WERI-Rb-1 (cell line): ENCODE measurements around the gene RALY.

Experiments
- DNase-seq: peaks from one replicate; pipeline ENCODE4 v3.0.0-alpha.2; 2020
- H3K27ac ChIP-seq: fragments of 250-450 bp; sonication (Bioruptor Pico); 2 replicates; pipeline ENCODE4 v1.5.1; 2020; ENCODE audit warnings: mild to moderate bottlenecking, moderate library complexity
- H3K27me3 ChIP-seq: fragments of 250-450 bp; sonication (Bioruptor Pico); 2 replicates; pipeline ENCODE4 v1.5.1; 2021; ENCODE audit warnings: mild to moderate bottlenecking, low read depth, moderate library complexity; ENCODE audit not compliant: insufficient read depth, severe bottlenecking
- H3K36me3 ChIP-seq: fragments of 250-450 bp; sonication (Bioruptor Pico); 2 replicates; pipeline ENCODE4 v1.5.1; 2020; ENCODE audit warnings: mild to moderate bottlenecking, moderate library complexity
- H3K4me3 ChIP-seq: 2 replicates; pipeline ENCODE4 v1.5.1; 2011; ENCODE audit warnings: low read depth, mild to moderate bottlenecking, control low read depth, low read length
- H3K9me3 ChIP-seq: fragments of 250-450 bp; sonication (Bioruptor Pico); 2 replicates; pipeline ENCODE4 v1.5.1; 2021; ENCODE audit warnings: mild to moderate bottlenecking, moderate library complexity; ENCODE audit not compliant: severe bottlenecking
- CTCF ChIP-seq: IDR thresholded peaks from 2 replicates; pipeline ENCODE4 v1.5.1; 2011; ENCODE audit warnings: low read depth, mild to moderate bottlenecking, control low read depth, inconsistent platforms, low read length

Gene RALY

GRCh38 chr20:34100576-34100975 lies 106.9 kb downstream of the RALY start:
- DNase-seq: no peak
- no peak overlapping the region for H3K27ac ChIP-seq
- no peaks in the 10 kb centered on the region for H3K9me3 ChIP-seq
- H3K27me3 ChIP-seq: no peaks in the 10 kb centered on the region
- peaks cover 99% of the 10 kb centered on the region for H3K36me3 ChIP-seq
- TF ChIP-seq CTCF: no peak
- no peak overlapping the region for H3K4me3 ChIP-seq

DNA sequence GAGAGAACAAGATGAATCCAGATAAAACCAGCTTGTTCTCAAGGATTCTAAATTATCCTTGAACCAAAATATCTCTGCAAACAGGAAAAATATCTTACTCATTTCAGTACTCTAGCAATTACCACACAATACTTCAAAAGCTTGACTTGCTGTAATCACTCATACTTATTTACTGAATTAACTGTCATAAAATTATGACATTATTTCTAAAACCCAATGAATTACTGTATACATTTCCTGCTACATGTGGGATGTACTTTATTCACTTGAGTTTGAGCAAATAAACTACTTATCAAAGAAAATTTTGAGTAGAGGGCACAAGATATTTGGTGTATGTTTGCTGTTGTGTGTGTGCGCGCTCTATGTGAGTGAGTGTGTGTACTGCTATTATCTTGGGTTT lies 108.6 kb downstream of the RALY start:
- H3K9me3 ChIP-seq: no peaks in the 10 kb centered on the region
- H3K27me3 ChIP-seq: no peaks in the 10 kb centered on the region
- H3K36me3 ChIP-seq: peaks cover 95% of the 10 kb centered on the region
- no peak for DNase-seq
- H3K4me3 ChIP-seq: no peak overlapping the region
- no peak overlapping the region for H3K27ac ChIP-seq
- no peak for TF ChIP-seq CTCF

GRCh38 chr20:34104059-34104458 lies 110.3 kb downstream of the RALY start:
- no peak for DNase-seq
- H3K36me3 ChIP-seq: peaks cover 92% of the 10 kb centered on the region

GRCh38 chr20:34105978-34106675 lies 112.4 kb downstream of the RALY start:
- H3K36me3 ChIP-seq: peaks cover 85% of the 10 kb centered on the region
- TF ChIP-seq CTCF: no peak

More at GRCh38 chr20:34104059-34104458, 110.3 kb downstream of the RALY start:
- Histone ChIP-seq H3K27me3 (no peaks in the 10 kb centered on the region), H3K27ac (no peak overlapping the region), H3K4me3 (no peak overlapping the region), H3K9me3 (no peaks in the 10 kb centered on the region)
- no peak for TF ChIP-seq CTCF

DNA sequence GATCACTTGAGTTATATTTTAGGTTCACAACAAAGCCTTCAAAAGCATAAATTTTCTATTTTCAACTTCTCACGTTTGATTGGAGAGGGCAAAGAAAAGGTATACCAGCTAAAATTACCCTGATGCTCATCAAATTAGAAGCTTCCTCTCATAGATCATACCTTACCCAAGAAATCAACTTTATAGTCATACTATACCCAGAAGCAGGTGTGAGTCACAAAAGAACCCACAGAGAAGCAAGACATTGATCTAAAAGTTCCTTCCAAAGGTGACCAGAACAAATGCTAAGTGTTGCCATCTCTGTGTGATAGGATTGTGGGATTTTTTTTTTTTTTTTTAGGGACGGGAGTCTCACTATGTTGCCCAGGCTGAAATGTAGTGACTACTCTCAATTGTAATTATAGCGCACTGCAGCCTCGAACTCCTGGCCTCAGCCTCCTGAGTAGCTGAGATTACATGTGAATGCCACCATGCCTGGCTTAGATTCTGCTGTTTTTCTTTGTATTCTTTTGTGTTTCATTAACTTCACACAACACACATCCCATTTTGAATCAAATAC lies 115.0 kb downstream of the RALY start:
- DNase-seq: no peak
- Histone ChIP-seq H3K36me3 (peaks cover 67% of the 10 kb centered on the region), H3K9me3 (no peaks in the 10 kb centered on the region), H3K27me3 (no peaks in the 10 kb centered on the region), H3K27ac (no peak overlapping the region), H3K4me3 (no peak overlapping the region)
- no peak for TF ChIP-seq CTCF

More at GRCh38 chr20:34105978-34106675, 112.4 kb downstream of the RALY start:
- Histone ChIP-seq H3K9me3 (no peaks in the 10 kb centered on the region), H3K4me3 (no peak overlapping the region), H3K27me3 (no peaks in the 10 kb centered on the region), H3K27ac (no peak overlapping the region)
- DNase-seq: no peak
